SK-N-SH treated with all-trans-retinoic acid at 6 μM for 48 hours (cell line): ENCODE measurements around the gene FRMD4A.

Experiments used
- ARNTL ChIP-seq: fragments of 450-650 bp; formaldehyde crosslinking; IDR thresholded peaks from 2 replicates; pipeline ENCODE4 v1.5.0; 2020; ENCODE audit warnings: low read depth, mild to moderate bottlenecking, moderate library complexity, borderline replicate concordance
- BACH2 ChIP-seq: fragments of 250-450 bp; sonication (Bioruptor Pico); IDR thresholded peaks from 2 replicates; pipeline ENCODE4 v1.9.0; 2021; ENCODE audit warnings: mild to moderate bottlenecking, borderline replicate concordance
- CREB5 ChIP-seq: fragments of 250-450 bp; sonication (Bioruptor Pico); IDR thresholded peaks from 2 replicates; pipeline ENCODE4 v1.5.1; 2020; ENCODE audit warnings: low read depth, mild to moderate bottlenecking, moderate library complexity
- ESRRG ChIP-seq: fragments of 250-450 bp; sonication (Bioruptor Pico); IDR thresholded peaks from 2 replicates; pipeline ENCODE4 v1.6.1; 2021; ENCODE audit warnings: mild to moderate bottlenecking
- PATZ1 ChIP-seq: fragments of 250-450 bp; sonication (Bioruptor Pico); IDR thresholded peaks from 2 replicates; pipeline ENCODE4 v1.8.0; 2020; ENCODE audit warnings: mild to moderate bottlenecking, moderate library complexity, borderline replicate concordance
- RARB ChIP-seq: fragments of 250-450 bp; sonication (Bioruptor Pico); IDR thresholded peaks from 2 replicates; pipeline ENCODE4 v1.8.0; 2021; ENCODE audit warnings: mild to moderate bottlenecking, moderate library complexity
- SNAI2 ChIP-seq: fragments of 250-450 bp; sonication (Bioruptor Pico); IDR thresholded peaks from 2 replicates; pipeline ENCODE4 v1.5.0; 2020; ENCODE audit warnings: mild to moderate bottlenecking, moderate library complexity
- ZC3H10 ChIP-seq: fragments of 250-450 bp; sonication (Bioruptor Pico); IDR thresholded peaks from 2 replicates; pipeline ENCODE4 v1.5.1; 2021; ENCODE audit warnings: mild to moderate bottlenecking, moderate library complexity
- ZFP3 ChIP-seq: fragments of 250-450 bp; sonication (Bioruptor Pico); IDR thresholded peaks from 2 replicates; pipeline ENCODE4 v1.5.0; 2020; ENCODE audit warnings: mild to moderate bottlenecking, moderate library complexity
- ZNF8 ChIP-seq: fragments of 450-650 bp; formaldehyde crosslinking; IDR thresholded peaks from 2 replicates; pipeline ENCODE4 v1.5.0; 2020; ENCODE audit warnings: mild to moderate bottlenecking, moderate library complexity

GRCh38 chr10:14186245-14186644, 144.5 kb downstream of the FRMD4A start:
- TF ChIP-seq ESRRG (no peak), SNAI2 (CRISPR knock-in tag) (no peak), RARB (no peak), PATZ1 (no peak), ARNTL (no peak), CREB5 (CRISPR knock-in tag) (no peak), ZNF8 (no peak), BACH2 (CRISPR knock-in tag) (no peak), ZFP3 (CRISPR knock-in tag) (no peak), ZC3H10 (CRISPR knock-in tag) (no peak)
